ENCODE data around the gene PON2.

The PON2 gene

DNA sequence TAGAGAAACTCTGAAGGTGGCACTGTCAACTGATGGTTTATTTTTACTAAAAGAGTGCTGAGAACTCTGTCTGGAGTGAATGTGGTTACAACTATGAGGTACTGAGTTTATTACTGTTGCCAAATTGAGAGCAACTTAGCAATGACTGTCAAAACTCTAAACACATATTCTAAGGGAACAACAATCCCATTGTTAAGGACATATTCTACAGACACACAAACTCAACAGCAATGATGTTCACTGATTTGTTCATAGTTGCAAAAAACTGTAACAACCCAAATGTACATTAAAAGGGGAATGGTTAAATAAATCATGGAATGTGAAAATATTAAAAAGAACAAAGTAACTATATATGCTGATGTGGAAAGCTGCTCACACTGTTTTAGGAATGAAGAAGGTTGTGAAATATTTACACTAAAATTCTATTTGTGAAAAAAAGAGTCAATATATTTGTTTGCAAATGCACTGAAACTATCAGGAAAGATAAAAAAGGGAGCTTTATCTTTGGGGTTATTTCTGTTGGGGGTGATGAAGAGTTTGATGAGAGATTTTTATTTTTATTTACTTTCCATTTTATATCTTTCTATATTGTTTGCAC is 12.9 kb downstream of the PON2 start:
- no peak overlapping the region for H4K8ac ChIP-seq (ENCODE audit: low read depth, low read length)
- H3K4me2 ChIP-seq (ENCODE audit: low read length): no peak overlapping the region
- H3K4me3 ChIP-seq (ENCODE audit: low read length): no peak overlapping the region
- no peaks in the 10 kb centered on the region for H3K4me1 ChIP-seq (ENCODE audit: control insufficient read depth, low read depth, low read length)
- H3K27ac ChIP-seq (ENCODE audit: low read depth, low read length): no peak overlapping the region
- H3K9ac ChIP-seq (ENCODE audit: low read length): no peak overlapping the region
- no peak for DNase-seq
- H3K56ac ChIP-seq (ENCODE audit: low read length): no peak overlapping the region
- H2BK5ac ChIP-seq (ENCODE audit: low read length): no peak overlapping the region
- no peak overlapping the region for H4K5ac ChIP-seq (ENCODE audit: low read length)
- peaks cover 2% of the 10 kb centered on the region for H3K79me2 ChIP-seq (ENCODE audit: control insufficient read depth, insufficient read depth, low read length)
- H2BK120ac ChIP-seq (ENCODE audit: low read depth, low read length): no peak overlapping the region
- no peak overlapping the region for H3K4ac ChIP-seq (ENCODE audit: low read depth, low read length)
- peaks cover 6% of the 10 kb centered on the region for H3K79me1 ChIP-seq (ENCODE audit: low read length)
- no peaks in the 10 kb centered on the region for H3K36me3 ChIP-seq (ENCODE audit: control insufficient read depth, insufficient read depth, low read length)
- H2BK15ac ChIP-seq (replicated peaks; ENCODE audit: low read depth): no peak overlapping the region
- H2AK5ac ChIP-seq (ENCODE audit: low read length): no peak overlapping the region
- H3K23ac ChIP-seq (ENCODE audit: low read length): no peak overlapping the region
- no peaks in the 10 kb centered on the region for H3K27me3 ChIP-seq (ENCODE audit: insufficient read depth, low read length, poor library complexity)
- H3K18ac ChIP-seq (ENCODE audit: low read length): no peak overlapping the region

DNA sequence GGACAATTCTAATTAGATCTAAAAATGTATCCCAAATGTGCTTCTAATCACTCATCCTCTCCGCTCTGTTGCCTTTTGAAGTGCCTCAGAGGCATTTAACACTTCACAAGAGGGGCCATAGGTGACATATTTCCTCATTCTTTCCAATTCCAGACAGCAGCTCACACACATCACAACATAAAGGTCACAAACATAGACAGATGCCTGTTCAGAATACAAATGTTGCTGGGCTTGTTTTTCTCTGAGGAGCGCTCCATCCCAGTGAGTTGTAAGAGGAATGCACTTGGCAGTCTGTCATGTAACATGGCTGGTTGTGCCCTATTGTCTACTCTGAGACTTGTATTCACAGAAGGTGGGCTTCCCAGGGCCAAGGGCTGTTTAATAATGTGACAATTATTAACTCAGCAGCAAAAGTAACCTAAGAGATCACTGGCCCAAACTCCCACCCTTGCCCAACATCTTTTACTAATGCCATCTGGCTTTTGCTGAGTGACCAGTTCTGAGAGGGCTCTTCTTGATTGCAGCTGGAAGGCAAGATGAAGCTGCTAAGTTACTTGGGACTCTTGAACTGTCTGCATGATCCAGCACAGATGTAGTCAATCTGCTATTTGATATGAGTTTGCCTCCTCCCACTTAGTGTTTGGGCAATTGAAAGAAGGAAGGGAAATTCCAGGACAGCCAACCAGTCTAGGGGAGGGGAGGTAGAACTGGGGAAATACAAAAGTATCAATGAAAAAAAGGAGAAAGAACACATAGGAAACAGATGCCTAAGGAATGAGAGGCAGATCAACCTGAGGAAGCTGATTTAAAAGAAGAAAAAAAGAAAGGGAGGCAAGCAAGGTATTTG is 13.6 kb downstream of the PON2 start:
- H3K4me1 ChIP-seq (ENCODE audit: control insufficient read depth, low read depth, low read length): no peaks in the 10 kb centered on the region
- H3K18ac ChIP-seq (ENCODE audit: low read length): no peak overlapping the region
- H3K4me3 ChIP-seq (ENCODE audit: low read length): no peak overlapping the region
- no peak for DNase-seq
- no peak overlapping the region for H3K4ac ChIP-seq (ENCODE audit: low read depth, low read length)
- H3K79me2 ChIP-seq (ENCODE audit: control insufficient read depth, insufficient read depth, low read length): peaks cover 2% of the 10 kb centered on the region
- no peak overlapping the region for H4K5ac ChIP-seq (ENCODE audit: low read length)
- H3K27ac ChIP-seq (ENCODE audit: low read depth, low read length): no peak overlapping the region
- no peak overlapping the region for H3K56ac ChIP-seq (ENCODE audit: low read length)
- no peaks in the 10 kb centered on the region for H3K36me3 ChIP-seq (ENCODE audit: control insufficient read depth, insufficient read depth, low read length)
- no peak overlapping the region for H3K23ac ChIP-seq (ENCODE audit: low read length)
- no peak overlapping the region for H3K4me2 ChIP-seq (ENCODE audit: low read length)
- no peak overlapping the region for H2BK15ac ChIP-seq (replicated peaks; ENCODE audit: low read depth)
- H3K9ac ChIP-seq (ENCODE audit: low read length): no peak overlapping the region
- H2AK5ac ChIP-seq (ENCODE audit: low read length): no peak overlapping the region
- peaks cover 6% of the 10 kb centered on the region for H3K79me1 ChIP-seq (ENCODE audit: low read length)
- WGBS (ENCODE audit: extremely low coverage, insufficient coverage, low lambda C conversion rate): no CpG with 5 or more reads among the region's 2 CpGs
- no peaks in the 10 kb centered on the region for H3K27me3 ChIP-seq (ENCODE audit: insufficient read depth, low read length, poor library complexity)
- no peak overlapping the region for H2BK120ac ChIP-seq (ENCODE audit: low read depth, low read length)
- H2BK5ac ChIP-seq (ENCODE audit: low read length): no peak overlapping the region
- H4K8ac ChIP-seq (ENCODE audit: low read depth, low read length): no peak overlapping the region

- Histone ChIP-seq H3K27ac (ENCODE audit: low read depth, low read length) (no peak overlapping the region), H2BK120ac (ENCODE audit: low read depth, low read length) (no peak overlapping the region), H3K4me2 (ENCODE audit: low read length) (no peak overlapping the region), H4K8ac (ENCODE audit: low read depth, low read length) (no peak overlapping the region), H3K79me1 (ENCODE audit: low read length) (no peaks in the 10 kb centered on the region), H3K4ac (ENCODE audit: low read depth, low read length) (no peak overlapping the region), H4K5ac (ENCODE audit: low read length) (no peak overlapping the region), H2BK5ac (ENCODE audit: low read length) (no peak overlapping the region), H3K36me3 (ENCODE audit: control insufficient read depth, insufficient read depth, low read length) (peaks cover 2% of the 10 kb centered on the region), H3K56ac (ENCODE audit: low read length) (no peak overlapping the region), H3K4me3 (ENCODE audit: low read length) (no peak overlapping the region), H3K4me1 (ENCODE audit: control insufficient read depth, low read depth, low read length) (no peaks in the 10 kb centered on the region), H2BK15ac (replicated peaks; ENCODE audit: low read depth) (no peak overlapping the region), H3K27me3 (ENCODE audit: insufficient read depth, low read length, poor library complexity) (no peaks in the 10 kb centered on the region), H2AK5ac (ENCODE audit: low read length) (no peak overlapping the region), H3K23ac (ENCODE audit: low read length) (no peak overlapping the region), H3K79me2 (ENCODE audit: control insufficient read depth, insufficient read depth, low read length) (no peaks in the 10 kb centered on the region), H3K18ac (ENCODE audit: low read length) (no peak overlapping the region), H3K9ac (ENCODE audit: low read length) (no peak overlapping the region)
- WGBS (ENCODE audit: extremely low coverage, insufficient coverage, low lambda C conversion rate): no CpG with 5 or more reads among the region's 4 CpGs
- DNase-seq: no peak
Measured at GRCh38 chr7:95412075-95412474, 22.8 kb downstream of the PON2 start.

- no peak overlapping the region for H4K8ac ChIP-seq (ENCODE audit: low read depth, low read length)
- H3K56ac ChIP-seq (ENCODE audit: low read length): no peak overlapping the region
- no peak for DNase-seq
- H3K79me1 ChIP-seq (ENCODE audit: low read length): no peaks in the 10 kb centered on the region
- no peaks in the 10 kb centered on the region for H3K4me1 ChIP-seq (ENCODE audit: control insufficient read depth, low read depth, low read length)
- no peak overlapping the region for H3K4ac ChIP-seq (ENCODE audit: low read depth, low read length)
- H2AK5ac ChIP-seq (ENCODE audit: low read length): no peak overlapping the region
- no peak overlapping the region for H3K4me2 ChIP-seq (ENCODE audit: low read length)
- H2BK15ac ChIP-seq (replicated peaks; ENCODE audit: low read depth): no peak overlapping the region
- no peaks in the 10 kb centered on the region for H3K79me2 ChIP-seq (ENCODE audit: control insufficient read depth, insufficient read depth, low read length)
- H3K23ac ChIP-seq (ENCODE audit: low read length): no peak overlapping the region
- WGBS (ENCODE audit: extremely low coverage, insufficient coverage, low lambda C conversion rate): no CpG with 5 or more reads among the region's 4 CpGs
- H2BK120ac ChIP-seq (ENCODE audit: low read depth, low read length): no peak overlapping the region
- no peak overlapping the region for H4K5ac ChIP-seq (ENCODE audit: low read length)
- no peak overlapping the region for H3K4me3 ChIP-seq (ENCODE audit: low read length)
- H3K36me3 ChIP-seq (ENCODE audit: control insufficient read depth, insufficient read depth, low read length): peaks cover 2% of the 10 kb centered on the region
- H2BK5ac ChIP-seq (ENCODE audit: low read length): no peak overlapping the region
- no peak overlapping the region for H3K9ac ChIP-seq (ENCODE audit: low read length)
- H3K27ac ChIP-seq (ENCODE audit: low read depth, low read length): no peak overlapping the region
- H3K18ac ChIP-seq (ENCODE audit: low read length): no peak overlapping the region
- H3K27me3 ChIP-seq (ENCODE audit: insufficient read depth, low read length, poor library complexity): no peaks in the 10 kb centered on the region
Measured at GRCh38 chr7:95411666-95412065, 23.2 kb downstream of the PON2 start.

GRCh38 chr7:95411036-95411435 is 23.8 kb downstream of the PON2 start:
- H3K27me3 ChIP-seq (ENCODE audit: insufficient read depth, low read length, poor library complexity): no peaks in the 10 kb centered on the region
- H3K79me1 ChIP-seq (ENCODE audit: low read length): no peaks in the 10 kb centered on the region
- no peak overlapping the region for H3K23ac ChIP-seq (ENCODE audit: low read length)
- H3K27ac ChIP-seq (ENCODE audit: low read depth, low read length): no peak overlapping the region
- H3K36me3 ChIP-seq (ENCODE audit: control insufficient read depth, insufficient read depth, low read length): peaks cover 2% of the 10 kb centered on the region
- no peak for DNase-seq
- no peak overlapping the region for H3K18ac ChIP-seq (ENCODE audit: low read length)
- no peak overlapping the region for H3K4me3 ChIP-seq (ENCODE audit: low read length)
- no peak overlapping the region for H3K56ac ChIP-seq (ENCODE audit: low read length)
- no peak overlapping the region for H2BK5ac ChIP-seq (ENCODE audit: low read length)
- H4K8ac ChIP-seq (ENCODE audit: low read depth, low read length): no peak overlapping the region
- H2AK5ac ChIP-seq (ENCODE audit: low read length): no peak overlapping the region
- H3K4me2 ChIP-seq (ENCODE audit: low read length): no peak overlapping the region
- no peak overlapping the region for H3K9ac ChIP-seq (ENCODE audit: low read length)
- no peak overlapping the region for H2BK15ac ChIP-seq (replicated peaks; ENCODE audit: low read depth)
- H3K4ac ChIP-seq (ENCODE audit: low read depth, low read length): no peak overlapping the region
- H3K4me1 ChIP-seq (ENCODE audit: control insufficient read depth, low read depth, low read length): no peaks in the 10 kb centered on the region
- no peak overlapping the region for H2BK120ac ChIP-seq (ENCODE audit: low read depth, low read length)
- WGBS (ENCODE audit: extremely low coverage, insufficient coverage, low lambda C conversion rate): no CpG with 5 or more reads among the region's 3 CpGs
- no peaks in the 10 kb centered on the region for H3K79me2 ChIP-seq (ENCODE audit: control insufficient read depth, insufficient read depth, low read length)
- no peak overlapping the region for H4K5ac ChIP-seq (ENCODE audit: low read length)
